ENCODE measurements around the gene RABGAP1.
A peak's percentile ranks its signal among the peaks of the same experiment; 100 is the strongest.

RABGAP1 gene

DNA sequence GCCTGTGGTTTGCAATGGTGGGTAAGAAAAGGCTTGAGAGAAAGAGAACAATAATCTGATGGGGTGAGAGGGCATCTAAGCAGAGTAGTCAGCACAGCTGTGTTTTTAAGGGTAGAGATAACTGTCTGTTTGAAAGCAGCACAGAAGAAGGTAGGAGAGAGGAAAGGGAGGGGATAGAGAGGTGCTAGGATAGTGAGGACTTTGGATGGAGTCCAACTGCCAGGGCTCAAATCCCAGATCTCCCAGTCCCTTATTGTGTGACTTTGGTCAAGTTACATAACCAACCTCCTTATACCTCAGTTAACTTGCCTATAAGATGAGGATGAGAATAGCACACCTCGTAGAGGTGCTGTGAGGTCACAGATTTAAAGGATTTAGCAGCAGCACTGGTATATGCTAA, 148.2 kb downstream of the RABGAP1 start:
- no peak overlapping the region for H3K4me3 ChIP-seq (ENCODE audit: low read length)
- TF ChIP-seq, protein P1, sequence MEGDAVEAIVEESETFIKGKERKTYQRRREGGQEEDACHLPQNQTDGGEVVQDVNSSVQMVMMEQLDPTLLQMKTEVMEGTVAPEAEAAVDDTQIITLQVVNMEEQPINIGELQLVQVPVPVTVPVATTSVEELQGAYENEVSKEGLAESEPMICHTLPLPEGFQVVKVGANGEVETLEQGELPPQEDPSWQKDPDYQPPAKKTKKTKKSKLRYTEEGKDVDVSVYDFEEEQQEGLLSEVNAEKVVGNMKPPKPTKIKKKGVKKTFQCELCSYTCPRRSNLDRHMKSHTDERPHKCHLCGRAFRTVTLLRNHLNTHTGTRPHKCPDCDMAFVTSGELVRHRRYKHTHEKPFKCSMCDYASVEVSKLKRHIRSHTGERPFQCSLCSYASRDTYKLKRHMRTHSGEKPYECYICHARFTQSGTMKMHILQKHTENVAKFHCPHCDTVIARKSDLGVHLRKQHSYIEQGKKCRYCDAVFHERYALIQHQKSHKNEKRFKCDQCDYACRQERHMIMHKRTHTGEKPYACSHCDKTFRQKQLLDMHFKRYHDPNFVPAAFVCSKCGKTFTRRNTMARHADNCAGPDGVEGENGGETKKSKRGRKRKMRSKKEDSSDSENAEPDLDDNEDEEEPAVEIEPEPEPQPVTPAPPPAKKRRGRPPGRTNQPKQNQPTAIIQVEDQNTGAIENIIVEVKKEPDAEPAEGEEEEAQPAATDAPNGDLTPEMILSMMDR (conservative IDR thresholded peaks at IDR 0.05; ENCODE audit: low read depth, low read length), result no peak
- no peak for DNase-seq (ENCODE audit: low read depth)

DNA sequence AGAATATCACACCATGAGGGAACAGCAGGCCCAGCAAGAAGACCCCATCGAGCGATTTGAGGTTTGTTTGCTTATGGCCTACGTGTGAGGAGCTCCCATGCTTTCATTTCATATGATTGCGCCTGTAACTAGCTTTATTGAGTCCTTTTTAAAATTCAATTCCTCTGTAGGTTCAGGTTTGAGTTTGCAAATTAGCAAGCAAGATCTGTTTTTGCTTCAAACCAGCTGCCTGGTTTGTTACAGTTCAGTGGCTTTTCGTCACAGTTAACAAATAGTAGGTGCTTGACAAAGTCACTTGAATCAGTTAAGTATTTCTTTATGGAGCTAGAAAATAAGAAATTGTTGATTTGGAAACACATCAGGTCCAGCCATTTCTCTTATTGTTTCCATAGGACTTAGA, 149.0 kb downstream of the RABGAP1 start:
- DNase-seq (ENCODE audit: low read depth), result no peak
- TF ChIP-seq, protein P1 (conservative IDR thresholded peaks at IDR 0.05; ENCODE audit: low read depth, low read length), result no peak
- no peak overlapping the region for H3K4me3 ChIP-seq (ENCODE audit: low read length)

DNA sequence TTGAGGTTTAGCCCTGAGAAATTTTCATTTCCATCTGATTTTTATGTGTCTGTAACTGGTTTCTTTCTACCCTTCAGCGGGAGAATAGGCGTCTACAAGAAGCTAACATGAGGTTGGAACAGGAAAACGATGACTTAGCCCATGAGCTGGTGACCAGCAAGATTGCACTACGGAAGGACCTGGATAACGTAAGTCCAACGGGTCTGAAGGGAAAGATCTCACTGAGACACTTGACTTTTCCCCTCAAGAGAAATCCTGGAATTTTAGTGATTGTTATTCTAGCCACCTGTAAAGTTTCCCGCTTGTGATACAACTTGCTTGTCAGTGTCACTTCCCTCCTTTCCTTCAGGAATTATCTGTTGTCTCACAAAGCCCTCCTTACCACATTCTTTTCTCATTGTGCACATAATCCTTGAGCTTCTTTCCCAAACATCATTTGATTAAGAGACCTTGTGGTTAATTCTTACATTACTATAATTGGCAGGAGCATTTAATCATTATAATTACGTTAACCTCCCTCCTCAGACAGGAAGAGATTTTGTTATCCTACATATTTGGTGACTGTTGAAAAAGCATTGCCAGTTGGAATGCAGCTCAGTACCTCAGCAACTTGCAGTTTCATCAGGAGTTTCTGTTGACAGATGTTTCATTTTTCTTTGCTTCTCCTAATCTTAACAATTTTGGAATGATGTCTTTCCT, 149.5 kb downstream of the RABGAP1 start:
- TF ChIP-seq, protein P1 (conservative IDR thresholded peaks at IDR 0.05; ENCODE audit: low read depth, low read length), result no peak
- no peak overlapping the region for H3K4me3 ChIP-seq (ENCODE audit: low read length)
- DNase-seq (ENCODE audit: low read depth), result no peak

DNA sequence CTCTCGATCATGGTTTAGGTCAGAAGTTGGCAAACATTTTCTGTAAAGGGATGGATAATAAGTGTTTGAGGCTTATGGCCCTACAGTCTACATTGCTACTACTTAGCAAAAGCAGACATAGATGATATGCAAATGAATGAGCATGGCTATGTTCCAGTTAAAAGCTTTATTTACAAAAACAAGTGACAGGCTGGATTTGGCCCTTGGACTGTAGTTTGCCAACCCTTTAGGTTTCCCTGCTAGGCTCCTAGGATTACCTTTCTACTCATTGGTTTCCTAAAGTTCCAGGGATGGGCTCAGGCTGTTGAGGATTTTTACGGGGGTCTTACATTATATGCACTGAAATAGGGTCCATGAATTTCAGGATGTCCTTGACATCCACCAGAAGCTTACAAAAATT, 150.1 kb downstream of the RABGAP1 start:
- no peak for DNase-seq (ENCODE audit: low read depth)
- H3K4me3 ChIP-seq (ENCODE audit: low read length), result no peak overlapping the region
- TF ChIP-seq, protein P1 (conservative IDR thresholded peaks at IDR 0.05; ENCODE audit: low read depth, low read length), result no peak

DNA sequence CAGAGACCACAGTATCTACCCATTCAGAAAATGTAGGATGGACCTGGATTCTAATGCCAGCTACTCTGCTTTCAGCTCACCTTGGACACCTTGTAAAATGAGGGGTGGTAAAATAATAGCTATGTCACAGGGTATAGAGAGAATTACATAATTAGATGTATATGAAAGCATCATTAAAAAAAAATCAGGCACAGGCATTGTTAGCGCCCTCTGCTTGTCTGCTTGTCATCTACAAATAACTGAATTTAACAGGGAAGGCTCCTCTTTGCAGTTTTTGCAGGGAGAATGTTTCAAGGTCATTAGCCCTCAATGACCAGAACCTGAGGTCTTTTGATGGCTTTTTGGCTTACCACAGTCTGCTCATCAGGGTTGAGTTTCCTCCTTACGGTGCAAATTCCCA, 150.6 kb downstream of the RABGAP1 start:
- no peak overlapping the region for H3K4me3 ChIP-seq (ENCODE audit: low read length)
- no peak for DNase-seq (ENCODE audit: low read depth)
- TF ChIP-seq, protein P1 (conservative IDR thresholded peaks at IDR 0.05; ENCODE audit: low read depth, low read length), result peak; percentile 36

DNA sequence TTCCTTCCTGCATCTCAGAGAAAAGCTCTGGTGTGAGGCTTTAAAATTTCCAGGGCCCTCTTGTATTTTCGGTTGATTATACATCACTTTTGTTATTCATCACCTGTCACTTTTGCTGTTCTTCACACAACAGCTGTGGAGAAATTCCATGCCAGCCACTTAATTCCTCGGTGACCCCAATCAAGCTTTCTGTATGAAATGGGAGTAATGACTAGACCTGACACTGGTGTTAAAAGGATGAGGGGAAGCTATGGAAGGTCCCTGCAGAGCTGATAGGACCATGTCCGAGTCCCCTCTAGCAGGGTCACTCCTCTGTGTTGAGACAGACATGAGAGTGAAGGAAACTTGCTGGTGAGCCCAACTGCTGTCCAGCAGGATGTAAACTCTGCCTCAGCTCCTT, 152.3 kb downstream of the RABGAP1 start:
- TF ChIP-seq, protein P1 (conservative IDR thresholded peaks at IDR 0.05; ENCODE audit: low read depth, low read length), result no peak
- no peak for DNase-seq (ENCODE audit: low read depth)
- no peak overlapping the region for H3K4me3 ChIP-seq (ENCODE audit: low read length)

DNA sequence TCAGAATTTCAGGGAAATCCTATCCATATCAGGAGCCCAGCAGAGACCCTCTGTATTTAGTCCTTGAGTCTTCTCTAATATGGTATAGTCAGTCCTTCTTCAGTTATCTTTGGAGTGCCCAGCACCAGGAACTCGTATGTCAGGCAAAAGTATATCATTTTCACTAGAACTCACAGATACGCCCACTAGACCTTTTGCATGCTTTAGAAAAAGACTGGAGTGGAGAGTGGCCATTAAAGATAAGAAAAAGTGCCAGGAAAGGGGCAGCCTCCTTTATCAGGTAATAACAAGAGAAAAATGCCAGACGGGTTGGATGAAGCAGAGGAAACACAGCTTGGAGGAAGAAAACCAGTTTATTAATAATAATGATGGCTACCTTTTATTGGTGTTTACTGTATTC, 156.2 kb downstream of the RABGAP1 start:
- no peak for DNase-seq (ENCODE audit: low read depth)
- TF ChIP-seq, protein P1 (conservative IDR thresholded peaks at IDR 0.05; ENCODE audit: low read depth, low read length), result no peak
- H3K4me3 ChIP-seq (ENCODE audit: low read length), result no peak overlapping the region

Measured in retinal pigment epithelial cell (primary cell).